HPDE6-E6E7 (cell line): ENCODE data around the gene RRP8.

ENCODE experiments used
- DNase-seq: peaks from one replicate; pipeline ENCODE4 v3.0.0; 2011; ENCODE audit warnings: missing footprints; ENCODE audit errors: extremely low spot score

Gene RRP8

GRCh38 chr11:6568191-6568918, 35.1 kb downstream of the RRP8 start:
- DNase-seq = no peak

- no peak for DNase-seq
These were observed 36.1 kb downstream of the RRP8 start for GRCh38 chr11:6567371-6567745.

- no peak for DNase-seq
These were observed 36.6 kb downstream of the RRP8 start for GRCh38 chr11:6566704-6567370.

GRCh38 chr11:6565988-6566703, 37.3 kb downstream of the RRP8 start:
- DNase-seq = no peak

GRCh38 chr11:6565325-6565724, 38.1 kb downstream of the RRP8 start:
- DNase-seq = no peak

GRCh38 chr11:6563667-6564066, 39.7 kb downstream of the RRP8 start:
- DNase-seq = no peak

- no peak for DNase-seq
These were observed 40.2 kb downstream of the RRP8 start for GRCh38 chr11:6563121-6563619.

- DNase-seq = no peak
These were observed 42.1 kb downstream of the RRP8 start for GRCh38 chr11:6561288-6561687.

- DNase-seq = no peak
These were observed 44.0 kb downstream of the RRP8 start for GRCh38 chr11:6559369-6559768.

GRCh38 chr11:6557761-6558674, 45.4 kb downstream of the RRP8 start:
- no peak for DNase-seq

- no peak for DNase-seq
These were observed 46.4 kb downstream of the RRP8 start for GRCh38 chr11:6557063-6557462.

GRCh38 chr11:6556139-6556949, 47.1 kb downstream of the RRP8 start:
- no peak for DNase-seq

GRCh38 chr11:6554828-6555706, 48.3 kb downstream of the RRP8 start:
- DNase-seq = no peak

- no peak for DNase-seq
These were observed 49.8 kb downstream of the RRP8 start for GRCh38 chr11:6553634-6554033.

- no peak for DNase-seq
These were observed 54.8 kb downstream of the RRP8 start for GRCh38 chr11:6548641-6549040.

GRCh38 chr11:6548121-6548520, 55.3 kb downstream of the RRP8 start:
- no peak for DNase-seq

GRCh38 chr11:6547177-6547576, 56.2 kb downstream of the RRP8 start:
- no peak for DNase-seq

GRCh38 chr11:6546735-6547134, 56.7 kb downstream of the RRP8 start:
- no peak for DNase-seq

GRCh38 chr11:6545917-6546605, 57.4 kb downstream of the RRP8 start:
- DNase-seq = no peak
